Lower leg skin (tissue), 3 donors: Measurements from ENCODE around the gene GPN1.

Experiments used
- CTCF ChIP-seq, 3 donors: fragments of 450-650 bp; IDR thresholded peaks; one replicate each; pipeline ENCODE4 v1.5.1; 2016; ENCODE audit warnings: antibody characterized with exemption in 3 of 3, mild to moderate bottlenecking in 3 of 3, moderate library complexity in 2 of 3
- POLR2A ChIP-seq, 2 donors: fragments of 450-650 bp; IDR thresholded peaks; one replicate each; pipeline ENCODE4 v1.6.1; 2016 to 2017; ENCODE audit warnings: antibody characterized with exemption in 2 of 2, mild to moderate bottlenecking in 1 of 2, moderate library complexity in 1 of 2

GRCh38 chr2:27582695-27583389, 46.0 kb upstream of the GPN1 start, which contains the start of gene ZNF512:
- TF ChIP-seq CTCF (IDR thresholded peaks at IDR 0.05), result no peak
- TF ChIP-seq POLR2A (IDR thresholded peaks at IDR 0.05), result no peak
